Hematopoietic multipotent progenitor cell treated with erythropoietin and hydrocortisone succinate and interleukin-3 and kit ligand, for 15 days (in vitro differentiated cells): ENCODE measurements around the gene GOLGA5.
"Not testable (repeated sequence)": the region's sequence is repeated elsewhere in the genome, so short reads cannot be mapped to it uniquely, and the experiment has no call there.

Experiments
- DNase-seq: peaks from one replicate; pipeline ENCODE4 v3.0.0-alpha.2; 2015; ENCODE audit warnings: low spot score

GOLGA5 gene

GRCh38 chr14:92793709-92794546 lies at the start of gene GOLGA5:
Gene GOLGA5, plus strand, starts transcription at chr14:92794305. Its CDS starts 3,133 bp downstream, at chr14:92797438.
- DNase-seq, result peak; percentile 98

- DNase-seq, result no peak
Measured at GRCh38 chr14:92747701-92748258, 46.3 kb upstream of the GOLGA5 start.

- DNase-seq, result no peak
Measured at GRCh38 chr14:92748259-92749016, 45.7 kb upstream of the GOLGA5 start, which contains the start of gene LGMN. Gene LGMN, minus strand, starts transcription at chr14:92748627. Its CDS starts 15,841 bp downstream, at chr14:92732786.

DNA sequence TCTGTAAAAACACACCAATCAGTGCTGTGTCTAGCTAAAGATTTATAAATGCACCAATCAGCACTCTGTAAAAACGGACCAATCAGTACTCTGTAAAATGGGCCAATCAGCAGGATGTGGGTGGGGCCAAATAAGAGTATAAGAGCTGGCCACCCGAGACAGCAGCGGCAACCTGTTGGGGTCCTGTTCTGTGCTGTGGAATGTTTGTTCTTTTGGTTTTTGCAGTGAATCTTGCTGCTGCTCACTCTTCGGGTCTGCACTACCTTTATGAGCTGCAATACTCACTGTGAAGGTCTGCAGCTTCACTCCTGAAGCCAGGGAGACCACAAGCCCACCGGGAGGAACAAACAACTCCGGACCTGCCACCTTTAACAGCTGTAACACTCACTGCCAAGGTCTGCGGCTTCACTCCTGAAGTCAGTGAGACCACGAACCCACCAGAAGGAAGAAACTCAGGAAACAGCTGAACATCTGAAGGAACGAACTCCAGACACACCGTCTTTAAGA lies 43.8 kb upstream of the GOLGA5 start:
- not testable (repeated sequence) for DNase-seq

GRCh38 chr14:92750994-92751400 lies 43.1 kb upstream of the GOLGA5 start:
- DNase-seq, result no peak

GRCh38 chr14:92751819-92752218 lies 42.3 kb upstream of the GOLGA5 start:
- no peak for DNase-seq

DNA sequence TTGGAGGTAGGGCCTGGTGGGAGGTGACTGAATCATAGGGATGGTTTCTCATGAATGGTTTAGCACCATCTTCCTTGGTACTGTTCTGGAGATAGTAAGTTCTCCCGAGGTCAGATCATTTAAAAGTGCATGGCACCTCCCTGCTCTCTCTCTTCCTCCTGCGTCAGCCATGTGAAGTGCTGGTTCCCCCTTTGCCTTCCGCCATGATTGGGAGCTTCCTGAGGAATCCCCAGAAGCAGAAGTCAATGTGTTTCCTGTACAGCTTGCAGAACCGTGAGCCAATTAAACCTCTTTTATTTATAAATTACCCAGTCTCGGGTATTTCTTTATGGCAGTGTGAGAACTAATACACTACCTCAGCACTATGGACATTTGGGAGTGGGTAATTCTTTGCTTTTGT lies 40.9 kb upstream of the GOLGA5 start:
- no peak for DNase-seq

- no peak for DNase-seq
Measured at GRCh38 chr14:92754966-92755365, 39.1 kb upstream of the GOLGA5 start.

GRCh38 chr14:92755495-92755894 lies 38.6 kb upstream of the GOLGA5 start:
- no peak for DNase-seq

DNA sequence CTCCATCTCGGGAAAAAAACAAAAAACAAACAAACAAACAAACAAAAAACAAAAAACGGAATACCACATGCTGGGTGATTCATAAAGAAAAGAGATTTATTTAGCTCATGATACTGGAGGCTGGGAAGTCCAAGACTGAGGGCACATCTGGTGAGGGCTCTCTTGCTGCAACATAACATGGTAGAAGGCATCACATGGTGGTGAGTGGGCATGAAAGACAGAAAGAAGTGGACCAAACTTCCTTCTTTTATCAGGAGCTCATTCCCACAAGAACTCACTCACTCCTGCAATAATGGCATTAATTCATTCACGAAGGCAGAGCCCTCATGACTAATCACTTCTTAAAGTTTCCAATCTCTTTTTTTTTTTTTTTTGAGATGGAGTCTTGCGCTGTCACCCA lies 37.7 kb upstream of the GOLGA5 start:
- DNase-seq, result no peak

- no peak for DNase-seq
Measured at GRCh38 chr14:92759300-92759678, 34.8 kb upstream of the GOLGA5 start.

DNA sequence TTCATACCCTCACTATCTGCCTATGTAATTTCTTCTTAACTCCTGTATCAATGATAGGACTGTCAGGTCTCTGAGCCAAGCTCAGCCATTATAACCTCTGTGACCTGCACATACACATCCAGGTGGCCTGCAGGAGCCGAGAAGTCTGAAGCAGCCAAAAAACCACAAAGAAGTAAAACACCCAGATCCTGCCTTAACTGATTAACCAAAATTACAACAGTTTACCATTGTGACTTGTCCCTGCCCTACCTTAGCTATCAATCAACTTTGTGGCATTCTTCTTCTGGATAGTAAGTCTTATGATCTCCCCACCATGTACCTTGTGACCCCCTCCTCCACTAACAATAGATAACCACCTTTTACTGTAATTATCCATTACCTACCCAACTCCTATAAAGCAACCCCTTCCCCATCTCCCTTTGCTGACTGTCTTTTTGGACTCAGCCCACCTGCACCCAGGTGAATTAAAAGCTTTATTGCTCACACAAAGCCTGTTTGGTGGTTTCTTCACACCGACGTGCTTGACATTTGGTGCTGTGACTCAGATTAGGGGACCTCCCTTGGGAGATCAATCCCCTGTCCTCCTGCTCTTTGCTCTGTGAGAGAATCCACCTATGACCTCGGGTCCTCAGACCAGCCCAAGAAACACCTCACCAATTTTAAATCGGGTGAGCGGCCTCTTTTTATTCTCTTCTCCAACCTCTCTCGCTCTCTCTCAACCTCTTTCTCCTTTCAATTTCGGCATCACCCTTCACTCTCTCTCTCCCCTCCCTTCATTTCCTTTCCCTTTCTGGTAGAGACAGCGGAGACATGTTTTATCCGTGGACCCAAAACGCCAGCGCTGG lies 34.2 kb upstream of the GOLGA5 start:
- DNase-seq, result no peak

GRCh38 chr14:92760524-92760805 lies 33.6 kb upstream of the GOLGA5 start:
- no peak for DNase-seq

GRCh38 chr14:92763666-92764631 lies 30.2 kb upstream of the GOLGA5 start:
- not testable (repeated sequence) for DNase-seq

GRCh38 chr14:92768236-92768635 lies 25.9 kb upstream of the GOLGA5 start:
- not testable (repeated sequence) for DNase-seq

DNA sequence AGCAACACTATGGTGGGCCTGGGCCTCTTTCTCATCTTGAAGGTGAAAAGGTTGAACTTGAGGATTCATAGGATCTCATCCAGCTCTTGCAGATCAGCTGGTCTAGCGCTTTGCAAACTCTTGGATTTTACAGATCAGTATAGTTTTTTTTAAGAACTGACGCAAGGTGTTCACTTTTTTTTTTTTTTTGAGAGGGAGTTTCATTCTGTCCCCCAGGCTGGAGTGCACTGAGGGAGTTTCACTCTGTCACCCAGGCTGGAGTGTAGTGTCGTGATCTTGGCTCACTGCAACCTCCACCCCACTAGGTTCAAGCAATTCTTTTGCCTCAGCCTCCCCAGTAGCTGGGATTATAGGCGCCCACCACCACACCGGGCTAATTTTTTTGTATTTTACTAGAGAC lies 25.3 kb upstream of the GOLGA5 start:
- no peak for DNase-seq

DNA sequence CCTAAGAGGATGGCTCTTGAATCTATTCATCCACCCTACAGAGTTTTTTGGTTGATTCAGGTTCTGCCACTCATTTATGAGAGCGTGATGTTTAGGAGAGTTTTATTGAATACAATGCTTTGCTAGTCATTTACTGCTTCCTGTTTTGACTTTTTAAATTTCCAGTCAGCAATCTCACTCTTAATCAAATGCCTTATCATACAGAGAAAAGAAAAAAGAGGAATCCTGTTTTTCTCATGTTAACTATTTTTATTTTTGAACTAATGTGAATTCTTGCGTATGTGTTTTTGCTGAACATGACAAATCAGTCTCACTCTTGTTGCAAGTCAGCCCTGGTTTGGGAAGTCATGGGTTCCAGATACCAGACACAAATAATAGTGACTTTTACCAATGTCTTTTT lies 23.6 kb upstream of the GOLGA5 start:
- no peak for DNase-seq

GRCh38 chr14:92774572-92774971 lies 19.5 kb upstream of the GOLGA5 start:
- no peak for DNase-seq

DNA sequence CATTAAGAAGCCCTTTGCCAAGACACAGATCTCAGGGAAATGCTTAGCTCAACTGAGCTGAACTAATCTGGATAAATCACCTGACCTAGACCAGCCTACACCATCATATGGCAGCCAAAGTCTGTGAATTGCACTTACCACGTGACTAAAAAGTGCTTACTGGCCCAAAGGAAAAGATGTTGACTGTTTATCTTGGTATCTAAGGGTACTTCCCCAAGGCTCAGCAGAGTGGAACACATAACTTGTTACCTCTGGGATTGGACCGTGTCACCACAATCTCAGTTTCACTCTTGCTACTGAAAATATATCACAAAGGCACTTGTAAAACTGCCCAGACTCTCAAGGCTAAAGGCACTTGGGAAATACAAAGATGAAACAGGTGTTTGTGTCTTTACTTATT lies 18.8 kb upstream of the GOLGA5 start:
- not testable (repeated sequence) for DNase-seq

- DNase-seq, result not testable (repeated sequence)
Measured at GRCh38 chr14:92778868-92779565, 15.1 kb upstream of the GOLGA5 start.
